Chondrocyte (in vitro differentiated cells): ENCODE measurements around the gene MAOB. TPM values are rescaled to one million over a fixed set of nuclear protein-coding genes. Genes with fewer than 3 reads are reported as not detected.

Experiments
- DNase-seq: peaks from one replicate; pipeline ENCODE4 v3.0.0; 2021; ENCODE audit warnings: mixed read lengths, low spot score
- H3K27ac Mint-ChIP-seq: one replicate; pipeline ENCODE4 v1.8.0; 2021; ENCODE audit warnings: mild to moderate bottlenecking, moderate library complexity, mixed read lengths; ENCODE audit not compliant: unreplicated experiment
- H3K27me3 Mint-ChIP-seq: 2 replicates; pipeline ENCODE4 v1.8.0; 2021; ENCODE audit warnings: low read depth, mixed read lengths
- H3K36me3 Mint-ChIP-seq: 2 replicates; pipeline ENCODE4 v1.8.0; 2021; ENCODE audit warnings: low read depth, mixed read lengths
- H3K4me1 Mint-ChIP-seq: 2 replicates; pipeline ENCODE4 v1.8.0; 2021; ENCODE audit warnings: low read depth, mild to moderate bottlenecking, mixed read lengths
- H3K4me3 Mint-ChIP-seq: one replicate; pipeline ENCODE4 v1.8.0; 2021; ENCODE audit warnings: mild to moderate bottlenecking, moderate library complexity, mixed read lengths; ENCODE audit not compliant: unreplicated experiment
- H3K9me3 Mint-ChIP-seq: 2 replicates; pipeline ENCODE4 v1.8.0; 2021; ENCODE audit warnings: low read depth, mixed read lengths
- CTCF ChIP-seq: fragments of 200-600 bp; sonication (generic); IDR thresholded peaks from 2 replicates; pipeline ENCODE4 v1.5.0; 2021; ENCODE audit warnings: antibody characterized with exemption, mild to moderate bottlenecking, moderate library complexity
- total RNA-seq: library from RNA; stranded (reverse); gene quantifications from 3 replicates; pipeline ENCODE4 v1.2.1, GENCODE V29; 2021

MAOB gene
- total RNA-seq, 1 donor from 2014 or later: 3.2 TPM

- H3K27me3 Mint-ChIP-seq: no peaks in the 10 kb centered on the region
- H3K36me3 Mint-ChIP-seq: no peaks in the 10 kb centered on the region
- peaks cover 6% of the 10 kb centered on the region for H3K9me3 Mint-ChIP-seq
- TF ChIP-seq CTCF: no peak
- no peak overlapping the region for H3K27ac Mint-ChIP-seq
- no peak overlapping the region for H3K4me3 Mint-ChIP-seq
- H3K4me1 Mint-ChIP-seq: no peaks in the 10 kb centered on the region
- DNase-seq: no peak
Observed at GRCh38 chrX:43716696-43717095, 165.6 kb downstream of the MAOB start.

Other genes with a start within 250 kb of the MAOB start
- 0.46 to 4.0 TPM (median 3.4 TPM) in 3 replicates for gene MAOA, start 226.2 kb downstream of the MAOB start, total RNA-seq
- gene NDP, start 90.9 kb upstream of the MAOB start, total RNA-seq: 1.5 to 1.7 TPM in 2 of 3 replicates, not detected in the other